ENCODE measurements around the gene MAGOH. TPM values are rescaled to one million over a fixed set of nuclear protein-coding genes. Genes with fewer than 3 reads are reported as not detected.

MAGOH gene
- 26.5 and 31.1 TPM in 2 replicates for polyA plus RNA-seq (2012; rRNA removed)
- 48.1 and 71.8 TPM in 2 replicates for polyA plus RNA-seq (2012; cell fraction: cytosol; rRNA removed)
- 2.6 and 5.8 TPM in 2 replicates for polyA plus RNA-seq (2012; cell fraction: nucleus; rRNA removed)

GRCh38 chr1:53238197-53239155, at the start of gene MAGOH:
Gene MAGOH, minus strand, starts transcription at chr1:53238518. Its CDS starts 70 bp downstream, at chr1:53238448.
- ChIA-PET POLR2A (interaction anchor here (0.9 to 1.0 kb wide), 3 partner anchors 13 to 78 kb away, joined by 3 to 4 read pairs (median 3); partner anchors contain the start of gene CZIB), CTCF (interaction anchor here (1.0 to 1.4 kb wide), 2 partner anchors 18 to 155 kb away, joined by 3 read pairs; partner anchors contain the start of gene CZIB)
- peak within 1 kb of the TSS; percentile 93 for H3K9ac ChIP-seq
- H3F3A ChIP-seq (replicated peaks; ENCODE audit: insufficient read depth), result peaks cover 5% of the 10 kb centered on the region
- 1% methylated on average over 32 of the region's 64 CpGs for WGBS (ENCODE audit: low lambda C conversion rate)
- peaks cover 24 to 26% of the 10 kb centered on the region in 2 experiments for H3K36me3 ChIP-seq (replicated peaks in 1 of 2; ENCODE audit: control insufficient read depth in 1 of 2, insufficient read depth in 2 of 2, low read length in 1 of 2)
- peaks cover 9 to 10% of the 10 kb centered on the region in 2 experiments; a peak in 3 of 4 replicates for H3K4me1 ChIP-seq (ENCODE audit: control insufficient read depth in 1 of 2, insufficient read depth in 2 of 2, low read depth in 1 of 2, low read length in 1 of 2)
- no peaks in the 10 kb centered on the region for H3K27me3 ChIP-seq (ENCODE audit: insufficient read depth)
- H3K9me3 ChIP-seq, result no peaks in the 10 kb centered on the region
- peak within 1 kb of the TSS; percentile 99 to 100 for H3K4me3 ChIP-seq (ENCODE audit: low read depth in 2 of 2, low read length in 1 of 2)
- peak within 1 kb of the TSS; percentile 64 to 86 for H3K27ac ChIP-seq (ENCODE audit: low read depth in 2 of 2, low read length in 1 of 2)
- TF ChIP-seq MAX (IDR thresholded peaks at IDR 0.05; ENCODE audit: low read depth) (peak; percentile 81), CHD2 (IDR thresholded peaks at IDR 0.05; ENCODE audit: low read length, partially characterized antibody) (peak; percentile 88), TAF1 (IDR thresholded peaks at IDR 0.05; ENCODE audit: borderline replicate concordance, low read depth, low read length) (peak; percentile 80), JUND (IDR thresholded peaks at IDR 0.05) (no peak), EZH2phosphoT487 (IDR thresholded peaks at IDR 0.05; ENCODE audit: borderline replicate concordance, low read depth) (no peak), SIN3A (IDR thresholded peaks at IDR 0.05; ENCODE audit: borderline replicate concordance, low read depth, low read length) (peak; percentile 86), RCOR1 (IDR thresholded peaks at IDR 0.05; ENCODE audit: low read length) (no peak), POLR2AphosphoS5 (IDR thresholded peaks at IDR 0.05; ENCODE audit: low read depth, low read length) (peak; percentile 91), MXI1 (IDR thresholded peaks at IDR 0.05; ENCODE audit: low read depth, low read length) (peak; percentile 88), GABPA (IDR thresholded peaks at IDR 0.05; ENCODE audit: low read depth) (peak; percentile 96), ELF1 (IDR thresholded peaks at IDR 0.05) (peak; percentile 91)
- TF ChIP-seq, protein P1, sequence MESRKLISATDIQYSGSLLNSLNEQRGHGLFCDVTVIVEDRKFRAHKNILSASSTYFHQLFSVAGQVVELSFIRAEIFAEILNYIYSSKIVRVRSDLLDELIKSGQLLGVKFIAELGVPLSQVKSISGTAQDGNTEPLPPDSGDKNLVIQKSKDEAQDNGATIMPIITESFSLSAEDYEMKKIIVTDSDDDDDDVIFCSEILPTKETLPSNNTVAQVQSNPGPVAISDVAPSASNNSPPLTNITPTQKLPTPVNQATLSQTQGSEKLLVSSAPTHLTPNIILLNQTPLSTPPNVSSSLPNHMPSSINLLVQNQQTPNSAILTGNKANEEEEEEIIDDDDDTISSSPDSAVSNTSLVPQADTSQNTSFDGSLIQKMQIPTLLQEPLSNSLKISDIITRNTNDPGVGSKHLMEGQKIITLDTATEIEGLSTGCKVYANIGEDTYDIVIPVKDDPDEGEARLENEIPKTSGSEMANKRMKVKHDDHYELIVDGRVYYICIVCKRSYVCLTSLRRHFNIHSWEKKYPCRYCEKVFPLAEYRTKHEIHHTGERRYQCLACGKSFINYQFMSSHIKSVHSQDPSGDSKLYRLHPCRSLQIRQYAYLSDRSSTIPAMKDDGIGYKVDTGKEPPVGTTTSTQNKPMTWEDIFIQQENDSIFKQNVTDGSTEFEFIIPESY (IDR thresholded peaks at IDR 0.05; ENCODE audit: borderline replicate concordance, low read depth), result no peak
- TF ChIP-seq, protein P2, sequence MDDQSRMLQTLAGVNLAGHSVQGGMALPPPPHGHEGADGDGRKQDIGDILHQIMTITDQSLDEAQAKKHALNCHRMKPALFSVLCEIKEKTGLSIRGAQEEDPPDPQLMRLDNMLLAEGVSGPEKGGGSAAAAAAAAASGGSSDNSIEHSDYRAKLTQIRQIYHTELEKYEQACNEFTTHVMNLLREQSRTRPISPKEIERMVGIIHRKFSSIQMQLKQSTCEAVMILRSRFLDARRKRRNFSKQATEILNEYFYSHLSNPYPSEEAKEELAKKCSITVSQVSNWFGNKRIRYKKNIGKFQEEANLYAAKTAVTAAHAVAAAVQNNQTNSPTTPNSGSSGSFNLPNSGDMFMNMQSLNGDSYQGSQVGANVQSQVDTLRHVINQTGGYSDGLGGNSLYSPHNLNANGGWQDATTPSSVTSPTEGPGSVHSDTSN (IDR thresholded peaks at IDR 0.05), result 0 out of 2 replicates have a peak, but pooled peaks have one; percentile 12
- H3K9me2 ChIP-seq, result no peaks in the 10 kb centered on the region
- peak; percentile 96 for DNase-seq
- H3K4me2 ChIP-seq, result peak within 1 kb of the TSS; percentile 86
- no peaks in the 10 kb centered on the region; the same call in 1 of the 2 replicates for H4K20me1 ChIP-seq (ENCODE audit: insufficient read depth)
- peak within 1 kb of the TSS; percentile 81 for H2AFZ ChIP-seq (ENCODE audit: low read depth)
- H3K79me2 ChIP-seq (ENCODE audit: insufficient read depth), result peaks cover 40% of the 10 kb centered on the region
